ENCODE results near the gene CD1E.
"Not testable (repeated sequence)": the region's sequence is repeated elsewhere in the genome, so short reads cannot be mapped to it uniquely, and the experiment has no call there.

CD1E gene

GRCh38 chr1:158357441-158357840 lies 3.7 kb downstream of the CD1E start:
- Histone ChIP-seq H3K9ac (no peak overlapping the region), H3K4me1 (peaks cover 15% of the 10 kb centered on the region), H3K9me3 (no peaks in the 10 kb centered on the region), H3K27me3 (no peaks in the 10 kb centered on the region), H3K36me3 (no peaks in the 10 kb centered on the region), H4K20me1 (no peaks in the 10 kb centered on the region), H3K4me2 (no peak overlapping the region), H3K4me3 (no peak overlapping the region), H3K27ac (no peak overlapping the region)
- TF ChIP-seq Cebpa-rat (IDR thresholded peaks at IDR 0.05): no peak

- no peaks in the 10 kb centered on the region for H3K4me1 ChIP-seq
- no peak for TF ChIP-seq Cebpa-rat (IDR thresholded peaks at IDR 0.05)
- no peaks in the 10 kb centered on the region for H3K27me3 ChIP-seq
- H3K9ac ChIP-seq: no peak overlapping the region
- H4K20me1 ChIP-seq: no peaks in the 10 kb centered on the region
- no peak overlapping the region for H3K4me2 ChIP-seq
- H3K36me3 ChIP-seq: no peaks in the 10 kb centered on the region
- H3K4me3 ChIP-seq: no peak overlapping the region
- no peak overlapping the region for H3K27ac ChIP-seq
- no peaks in the 10 kb centered on the region for H3K9me3 ChIP-seq
These were observed 8.8 kb downstream of the CD1E start for GRCh38 chr1:158362482-158362881.

- H3K9me3 ChIP-seq: no peaks in the 10 kb centered on the region
- H3K36me3 ChIP-seq: no peaks in the 10 kb centered on the region
- no peak overlapping the region for H3K4me2 ChIP-seq
- no peaks in the 10 kb centered on the region for H3K27me3 ChIP-seq
- TF ChIP-seq Cebpa-rat (IDR thresholded peaks at IDR 0.05): no peak
- no peak overlapping the region for H3K27ac ChIP-seq
- H4K20me1 ChIP-seq: no peaks in the 10 kb centered on the region
- no peak overlapping the region for H3K9ac ChIP-seq
- H3K4me3 ChIP-seq: no peak overlapping the region
- no peaks in the 10 kb centered on the region for H3K4me1 ChIP-seq
These were observed 9.2 kb downstream of the CD1E start for GRCh38 chr1:158362941-158363340.

- no peak for TF ChIP-seq Cebpa-rat (IDR thresholded peaks at IDR 0.05)
- Histone ChIP-seq H3K9me3 (peaks cover 10% of the 10 kb centered on the region), H3K9ac (no peak overlapping the region), H3K4me2 (no peak overlapping the region), H4K20me1 (no peaks in the 10 kb centered on the region), H3K4me1 (no peaks in the 10 kb centered on the region), H3K4me3 (no peak overlapping the region), H3K27ac (no peak overlapping the region), H3K27me3 (no peaks in the 10 kb centered on the region), H3K36me3 (no peaks in the 10 kb centered on the region)
These were observed 13.1 kb downstream of the CD1E start for GRCh38 chr1:158366783-158367182.

- Histone ChIP-seq H3K27ac (no peak overlapping the region), H3K4me3 (no peak overlapping the region), H3K9me3 (peaks cover 36% of the 10 kb centered on the region), H3K9ac (no peak overlapping the region), H3K36me3 (no peaks in the 10 kb centered on the region), H3K4me2 (no peak overlapping the region), H3K27me3 (no peaks in the 10 kb centered on the region), H4K20me1 (no peaks in the 10 kb centered on the region), H3K4me1 (no peaks in the 10 kb centered on the region)
- no peak for TF ChIP-seq Cebpa-rat (IDR thresholded peaks at IDR 0.05)
These were observed 17.7 kb downstream of the CD1E start for GRCh38 chr1:158371188-158371953.

GRCh38 chr1:158374101-158374500 lies 20.4 kb downstream of the CD1E start:
- not testable (repeated sequence) for H3K4me1 ChIP-seq, H4K20me1 ChIP-seq, H3K27me3 ChIP-seq, H3K4me3 ChIP-seq, H3K9ac ChIP-seq, H3K36me3 ChIP-seq, H3K27ac ChIP-seq, H3K4me2 ChIP-seq
- H3K9me3 ChIP-seq: peaks cover 36% of the 10 kb centered on the region

GRCh38 chr1:158374860-158375259 lies 21.2 kb downstream of the CD1E start:
- Histone ChIP-seq H3K9ac (no peak overlapping the region), H4K20me1 (no peaks in the 10 kb centered on the region), H3K4me2 (no peak overlapping the region), H3K36me3 (no peaks in the 10 kb centered on the region), H3K27ac (no peak overlapping the region), H3K27me3 (no peaks in the 10 kb centered on the region), H3K9me3 (peaks cover 36% of the 10 kb centered on the region), H3K4me3 (no peak overlapping the region), H3K4me1 (no peaks in the 10 kb centered on the region)
- TF ChIP-seq Cebpa-rat (IDR thresholded peaks at IDR 0.05): no peak

GRCh38 chr1:158390331-158390730 lies 36.6 kb downstream of the CD1E start:
- Histone ChIP-seq H3K27ac (no peak overlapping the region), H3K27me3 (no peaks in the 10 kb centered on the region), H3K36me3 (no peaks in the 10 kb centered on the region), H3K9ac (no peak overlapping the region), H3K4me3 (no peak overlapping the region), H3K4me2 (no peak overlapping the region), H4K20me1 (no peaks in the 10 kb centered on the region), H3K4me1 (no peaks in the 10 kb centered on the region), H3K9me3 (no peaks in the 10 kb centered on the region)
- TF ChIP-seq Cebpa-rat (IDR thresholded peaks at IDR 0.05): no peak

- Histone ChIP-seq H3K9ac (no peak overlapping the region), H3K4me3 (no peak overlapping the region), H3K36me3 (no peaks in the 10 kb centered on the region), H3K4me2 (no peak overlapping the region), H3K27me3 (no peaks in the 10 kb centered on the region), H3K4me1 (no peaks in the 10 kb centered on the region), H3K9me3 (no peaks in the 10 kb centered on the region), H4K20me1 (no peaks in the 10 kb centered on the region), H3K27ac (no peak overlapping the region)
- TF ChIP-seq Cebpa-rat (IDR thresholded peaks at IDR 0.05): no peak
These were observed 37.4 kb downstream of the CD1E start for GRCh38 chr1:158391099-158391498.

- Histone ChIP-seq H3K4me1 (no peaks in the 10 kb centered on the region), H3K4me3 (no peak overlapping the region), H3K36me3 (no peaks in the 10 kb centered on the region), H3K9me3 (no peaks in the 10 kb centered on the region), H3K4me2 (no peak overlapping the region), H3K27ac (no peak overlapping the region), H3K9ac (no peak overlapping the region), H4K20me1 (no peaks in the 10 kb centered on the region), H3K27me3 (no peaks in the 10 kb centered on the region)
- TF ChIP-seq Cebpa-rat (IDR thresholded peaks at IDR 0.05): no peak
These were observed 39.8 kb downstream of the CD1E start for GRCh38 chr1:158393476-158393875.

- Histone ChIP-seq H3K36me3 (no peaks in the 10 kb centered on the region), H3K4me3 (no peak overlapping the region), H3K27ac (no peak overlapping the region), H3K9me3 (no peaks in the 10 kb centered on the region), H3K27me3 (no peaks in the 10 kb centered on the region), H4K20me1 (no peaks in the 10 kb centered on the region), H3K4me1 (no peaks in the 10 kb centered on the region), H3K9ac (no peak overlapping the region), H3K4me2 (no peak overlapping the region)
- TF ChIP-seq Cebpa-rat (IDR thresholded peaks at IDR 0.05): no peak
These were observed 43.0 kb downstream of the CD1E start for GRCh38 chr1:158396646-158397045.
